IMR-90 (cell line): ENCODE results near the gene NPY1R. TPM values are rescaled to one million over a fixed set of nuclear protein-coding genes. Genes with fewer than 3 reads are reported as not detected.

Source experiments
- ATAC-seq: fragments of 200-7000 bp; cut with Tn5 transposase; 2 replicates; pipeline ENCODE4 v1.9.1; 2020; ENCODE audit warnings: low read depth, mild to moderate bottlenecking, moderate library complexity
- Bru-seq: library from RNA; stranded (reverse); fragments of 400-500 nt; gene quantifications from one replicate; lab custom pipeline; 2021; lab: Mats Ljungman, UMichigan
- BruChase-seq, 2 experiments: library from RNA; stranded (reverse); fragments of 400-500 nt; gene quantifications; one replicate each; lab custom pipeline; 2021; lab: Mats Ljungman, UMichigan
- BruUV-seq: library from RNA; stranded (reverse); fragments of 400-500 nt; replicated peaks from 2 replicates; lab custom pipeline; 2021; lab: Mats Ljungman, UMichigan
- CTCF ChIA-PET: fragments of 300-600 bp; formaldehyde crosslinking; extraction: SDS; loops from one replicate; lab custom pipeline; 2021; ENCODE audit warnings: antibody characterized with exemption; lab: Yijun Ruan, JAX
- POLR2A ChIA-PET: fragments of 300-600 bp; sonication (Branson Sonifier 250); formaldehyde crosslinking; loops from one replicate; lab custom pipeline; 2022; ENCODE audit warnings: antibody characterized with exemption; ENCODE audit not compliant: unreplicated experiment; lab: Charles Lee
- DNase-seq: peaks from one replicate; pipeline ENCODE4 v3.0.0; 2013
- H2AFZ ChIP-seq: replicated peaks from 2 replicates; pipeline ENCODE3; 2013; ENCODE audit warnings: low read length, mild to moderate bottlenecking; ENCODE audit not compliant: poor library complexity
- H2AK5ac ChIP-seq: 2 replicates; pipeline ENCODE4 v1.6.1; 2013; ENCODE audit warnings: low read depth, low read length, inconsistent platforms
- H2AK9ac ChIP-seq: replicated peaks from 2 replicates; pipeline ENCODE3; 2013; ENCODE audit warnings: mild to moderate bottlenecking, low read depth, low read length, moderate library complexity; ENCODE audit not compliant: poor library complexity
- H2BK120ac ChIP-seq: 2 replicates; pipeline ENCODE4 v1.6.1; 2013; ENCODE audit warnings: low read depth, low read length, inconsistent platforms
- H2BK15ac ChIP-seq: 3 replicates; pipeline ENCODE4 v1.6.1; 2013; ENCODE audit warnings: low read depth, low read length, inconsistent platforms
- H2BK20ac ChIP-seq: 2 replicates; pipeline ENCODE4 v1.6.1; 2013; ENCODE audit warnings: low read depth, mild to moderate bottlenecking, inconsistent platforms, low read length, moderate library complexity
- H2BK5ac ChIP-seq: 2 replicates; pipeline ENCODE4 v1.6.1; 2013; ENCODE audit warnings: mild to moderate bottlenecking, low read depth, low read length, inconsistent platforms; ENCODE audit not compliant: poor library complexity, severe bottlenecking
- H3K14ac ChIP-seq: replicated peaks from 2 replicates; pipeline ENCODE4 v1.6.1; 2013; ENCODE audit warnings: low read depth, low read length, inconsistent platforms
- H3K18ac ChIP-seq: 2 replicates; pipeline ENCODE4 v1.6.1; 2013; ENCODE audit warnings: low read depth, low read length, control low read depth
- H3K23ac ChIP-seq: 2 replicates; pipeline ENCODE4 v1.6.1; 2013; ENCODE audit warnings: low read depth, low read length, inconsistent platforms
- H3K27ac ChIP-seq: 2 replicates; pipeline ENCODE4 v1.5.1; 2013; ENCODE audit warnings: mild to moderate bottlenecking, control low read depth, low read length; ENCODE audit not compliant: insufficient read depth
- H3K27me3 ChIP-seq: 2 replicates; pipeline ENCODE4 v1.6.1; 2013; ENCODE audit warnings: low read length; ENCODE audit not compliant: control insufficient read depth, insufficient read depth
- H3K36me3 ChIP-seq: 2 replicates; pipeline ENCODE4 v1.6.1; 2013; ENCODE audit warnings: low read length, mixed read lengths; ENCODE audit not compliant: control insufficient read depth, insufficient read depth
- H3K4ac ChIP-seq: 2 replicates; pipeline ENCODE4 v1.6.1; 2013; ENCODE audit warnings: low read depth, low read length, inconsistent platforms
- H3K4me1 ChIP-seq: 2 replicates; pipeline ENCODE4 v1.6.1; 2013; ENCODE audit warnings: low read length, mixed read lengths; ENCODE audit not compliant: control insufficient read depth, insufficient read depth
- H3K4me2 ChIP-seq: 2 replicates; pipeline ENCODE4 v1.6.1; 2013; ENCODE audit warnings: low read depth, mild to moderate bottlenecking, control low read depth, low read length, moderate library complexity
- H3K4me3 ChIP-seq: 2 replicates; pipeline ENCODE4 v1.5.1; 2013; ENCODE audit warnings: low read depth, mild to moderate bottlenecking, control low read depth, low read length, moderate library complexity; ENCODE audit not compliant: insufficient read depth
- H3K56ac ChIP-seq: 2 replicates; pipeline ENCODE4 v1.6.1; 2013; ENCODE audit warnings: low read length, inconsistent platforms; ENCODE audit not compliant: insufficient read depth; ENCODE audit errors: extremely low read depth
- H3K79me1 ChIP-seq, 2 experiments: 2 replicates each; pipeline ENCODE4 v1.6.1; 2013; ENCODE audit warnings: low read length in 2 of 2, inconsistent platforms in 1 of 2, low read depth in 1 of 2
- H3K9ac ChIP-seq: 2 replicates; pipeline ENCODE4 v1.6.1; 2013; ENCODE audit warnings: low read depth, low read length, control low read depth
- H3K9me1 ChIP-seq: 2 replicates; pipeline ENCODE4 v1.6.1; 2013; ENCODE audit warnings: low read length, inconsistent platforms; ENCODE audit not compliant: insufficient read depth
- H3K9me3 ChIP-seq: 2 replicates; pipeline ENCODE4 v1.6.1; 2013; ENCODE audit warnings: low read length; ENCODE audit not compliant: control insufficient read depth, insufficient read depth
- H4K20me1 ChIP-seq: 2 replicates; pipeline ENCODE4 v1.6.1; 2013; ENCODE audit warnings: low read length, inconsistent platforms; ENCODE audit not compliant: insufficient read depth
- H4K5ac ChIP-seq: 2 replicates; pipeline ENCODE4 v1.6.1; 2013; ENCODE audit warnings: mild to moderate bottlenecking, low read depth, low read length, control low read depth
- H4K8ac ChIP-seq, 2 experiments: 2 replicates each; pipeline ENCODE4 v1.6.1; 2013; ENCODE audit warnings: low read depth in 2 of 2, low read length in 2 of 2, control low read depth in 1 of 2, inconsistent platforms in 1 of 2
- H4K91ac ChIP-seq: 2 replicates; pipeline ENCODE4 v1.6.1; 2013; ENCODE audit warnings: low read depth, low read length, inconsistent platforms; ENCODE audit not compliant: insufficient read depth
- BHLHE40 ChIP-seq: fragments of 150-350 bp; IDR thresholded peaks from 2 replicates; pipeline ENCODE4 v1.6.1; 2016; ENCODE audit warnings: mild to moderate bottlenecking, low read depth, low read length
- CTCF ChIP-seq: conservative IDR thresholded peaks from 2 replicates; pipeline ENCODE4 v1.5.1; 2012; ENCODE audit warnings: mild to moderate bottlenecking, low read depth, low read length, improper control_type of control experiment
- FOS ChIP-seq: fragments of 150-350 bp; IDR thresholded peaks from 2 replicates; pipeline ENCODE4 v1.6.1; 2016; ENCODE audit warnings: low read depth, low read length
- RAD21 ChIP-seq: IDR thresholded peaks from 2 replicates; pipeline ENCODE4 v1.6.1; 2012; ENCODE audit warnings: low read length, improper control_type of control experiment
- SMC3 ChIP-seq: fragments of 150-350 bp; IDR thresholded peaks from 2 replicates; pipeline ENCODE4 v1.6.1; 2016; ENCODE audit warnings: low read depth, mild to moderate bottlenecking, antibody characterized with exemption, low read length, moderate library complexity
- USF2 ChIP-seq: fragments of 150-350 bp; IDR thresholded peaks from 2 replicates; pipeline ENCODE4 v1.6.1; 2017; ENCODE audit warnings: mild to moderate bottlenecking, antibody characterized with exemption, low read length, low read depth
- WGBS, 2 experiments: methylation state at CpG; one replicate each; pipeline versions ENCODE4 v1.1.5 to v1.1.7; 2013; ENCODE audit warnings: missing lambda C conversion rate in 2 of 2; ENCODE audit not compliant: insufficient read length in 1 of 2; ENCODE audit errors: extremely low coverage in 2 of 2; 5-methylcytosine and 5-hydroxymethylcytosine counted together
- dilution Hi-C: fragments of 300-500 bp; cut with HindIII; formaldehyde crosslinking; loops from one replicate; pipeline ENCODE4 v1.14.3; 2018; ENCODE audit warnings: low sequenced_read_pairs; ENCODE audit not compliant: unreplicated experiment
- in situ Hi-C: fragments of 300-500 bp; cut with MboI; formaldehyde crosslinking; loops from 3 replicates; pipeline ENCODE4 v1.14.3; 2019; ENCODE audit warnings: low sequenced_read_pairs, inconsistent platforms, mixed read lengths
- intact Hi-C: fragments of 100-400 bp; cut with micrococcal nuclease; formaldehyde crosslinking; loops from 2 replicates; pipeline ENCODE4 v1.10.0; 2022
- long read RNA-seq: library from polyadenylated mRNA; unstranded; transcript quantifications from one replicate; pipeline ENCODE4 v2.0.0, GENCODE V29; 2021; ENCODE audit not compliant: unreplicated experiment
- polyA plus RNA-seq, 3 experiments: library from polyadenylated mRNA; depleted of rRNA; stranded (reverse); fragments of >200 nt; gene quantifications; 2 replicates each; pipeline ENCODE4 v1.2.3, GENCODE V29; 2012; ENCODE audit warnings: low replicate concordance in 1 of 3
- total RNA-seq: library from RNA; depleted of rRNA; stranded (reverse); fragments of >200 nt; gene quantifications from 2 replicates; pipeline ENCODE4 v1.2.3, GENCODE V29; 2012; rRNA removed

Gene NPY1R
- under 0.01 TPM in 2 replicates for total RNA-seq
- polyA plus RNA-seq (2012; rRNA removed): not detected in 2 replicates
- not detected in 2 replicates for polyA plus RNA-seq (2012; cell fraction: cytosol; rRNA removed)
- 0.09 TPM in 1 of 2 replicates, not detected in the other for polyA plus RNA-seq (2012; cell fraction: nucleus; rRNA removed; ENCODE audit: low replicate concordance)
- Bru-seq, nascent RNA: percentile 21 among the genes with signal in this experiment
- percentile 20 among the genes with signal in this experiment for BruChase-seq, experiment 1, labeled RNA remaining after a 6-hour chase
- percentile 29 among the genes with signal in this experiment for BruChase-seq, experiment 2, labeled RNA remaining after a 2-hour chase
- long read RNA-seq: 0 reads

GRCh38 chr4:163332526-163333406 lies at the start of gene NPY1R:
TSS of gene NPY1R (minus strand) at chr4:163332596. CDS start at chr4:163326554, 6,042 bp downstream.
- Histone ChIP-seq H4K20me1 (no peaks in the 10 kb centered on the region), H4K91ac (no peak within 1 kb of the TSS), H2BK5ac (no peak within 1 kb of the TSS), H3K4me2 (peak within 1 kb of the TSS; percentile 93), H3K36me3 (no peaks in the 10 kb centered on the region), H3K4ac (no peak within 1 kb of the TSS), H3K79me1 (no peaks in the 10 kb centered on the region), H3K14ac (no peak within 1 kb of the TSS), H3K27me3 (peaks cover 19% of the 10 kb centered on the region), H4K5ac (no peak within 1 kb of the TSS), H2AK5ac (no peak within 1 kb of the TSS), H2BK20ac (no peak within 1 kb of the TSS), H3K27ac (no peak within 1 kb of the TSS), H2BK120ac (no peak within 1 kb of the TSS), H3K9me1 (no peaks in the 10 kb centered on the region), H3K9me3 (no peaks in the 10 kb centered on the region), H3K18ac (no peak within 1 kb of the TSS), H4K8ac (no peak within 1 kb of the TSS), H3K4me3 (peak within 1 kb of the TSS; percentile 46), H3K9ac (0 out of 2 replicates have a peak within 1 kb of the TSS, but pooled peaks have one; percentile 11), H2AK9ac (peak within 1 kb of the TSS; percentile 61), H3K56ac (no peak within 1 kb of the TSS), H2AFZ (peak within 1 kb of the TSS; percentile 91), H2BK15ac (no peak within 1 kb of the TSS), H3K4me1 (no peaks in the 10 kb centered on the region), H3K23ac (no peak within 1 kb of the TSS)
- intact Hi-C loops: loop anchor here (1.0 to 5.0 kb wide), 5 partner anchors 165 to 835 kb away; partner anchors contain the start of gene NAF1
- BruUV-seq: no TSS peak
- ATAC-seq: peak; percentile 98
- in situ Hi-C loops: loop anchor here (5.0 to 10.0 kb wide), 2 partner anchors 225 to 838 kb away; no protein-coding TSS in a partner anchor
- CTCF ChIA-PET: interaction anchor here (0.7 to 2.0 kb wide), 8 partner anchors 10 to 835 kb away, joined by 3 to 5 read pairs (median 4); no protein-coding TSS in a partner anchor
- TF ChIP-seq USF2 (peak; percentile 85), CTCF (peak; percentile 69), SMC3 (peak; percentile 63), RAD21 (peak; percentile 71), FOS (no peak), BHLHE40 (no peak)
- peak; percentile 73 for DNase-seq
- WGBS, 2 experiments: 0% methylated on average over 14 of the region's 36 CpGs; no CpG with 5 or more reads in 1 of the 2 experiments
- POLR2A ChIA-PET: no interaction called here
- dilution Hi-C loops: no loop called here
